Ishikawa (cell line): ENCODE measurements around the gene PTCD2.

Source experiments
- CEBPB ChIP-seq: IDR thresholded peaks from 2 replicates; pipeline ENCODE4 v1.6.1; 2012
- CREB1 ChIP-seq: IDR thresholded peaks from 2 replicates; pipeline ENCODE4 v1.6.1; 2012; ENCODE audit warnings: low read depth
- FOXM1 ChIP-seq: IDR thresholded peaks from 2 replicates; pipeline ENCODE4 v1.6.1; 2012; ENCODE audit warnings: low read depth, borderline replicate concordance
- TAF1 ChIP-seq: IDR thresholded peaks from 2 replicates; pipeline ENCODE4 v1.6.1; 2012; ENCODE audit warnings: low read depth, mild to moderate bottlenecking
- TF ChIP-seq, protein P1 (sequence below): IDR thresholded peaks from 2 replicates; pipeline ENCODE4 v1.6.1; 2012; ENCODE audit warnings: low read depth, mild to moderate bottlenecking
- TF ChIP-seq, protein P2 (sequence below): IDR thresholded peaks from 2 replicates; pipeline ENCODE4 v1.6.1; 2012

- TF ChIP-seq, protein P1, sequence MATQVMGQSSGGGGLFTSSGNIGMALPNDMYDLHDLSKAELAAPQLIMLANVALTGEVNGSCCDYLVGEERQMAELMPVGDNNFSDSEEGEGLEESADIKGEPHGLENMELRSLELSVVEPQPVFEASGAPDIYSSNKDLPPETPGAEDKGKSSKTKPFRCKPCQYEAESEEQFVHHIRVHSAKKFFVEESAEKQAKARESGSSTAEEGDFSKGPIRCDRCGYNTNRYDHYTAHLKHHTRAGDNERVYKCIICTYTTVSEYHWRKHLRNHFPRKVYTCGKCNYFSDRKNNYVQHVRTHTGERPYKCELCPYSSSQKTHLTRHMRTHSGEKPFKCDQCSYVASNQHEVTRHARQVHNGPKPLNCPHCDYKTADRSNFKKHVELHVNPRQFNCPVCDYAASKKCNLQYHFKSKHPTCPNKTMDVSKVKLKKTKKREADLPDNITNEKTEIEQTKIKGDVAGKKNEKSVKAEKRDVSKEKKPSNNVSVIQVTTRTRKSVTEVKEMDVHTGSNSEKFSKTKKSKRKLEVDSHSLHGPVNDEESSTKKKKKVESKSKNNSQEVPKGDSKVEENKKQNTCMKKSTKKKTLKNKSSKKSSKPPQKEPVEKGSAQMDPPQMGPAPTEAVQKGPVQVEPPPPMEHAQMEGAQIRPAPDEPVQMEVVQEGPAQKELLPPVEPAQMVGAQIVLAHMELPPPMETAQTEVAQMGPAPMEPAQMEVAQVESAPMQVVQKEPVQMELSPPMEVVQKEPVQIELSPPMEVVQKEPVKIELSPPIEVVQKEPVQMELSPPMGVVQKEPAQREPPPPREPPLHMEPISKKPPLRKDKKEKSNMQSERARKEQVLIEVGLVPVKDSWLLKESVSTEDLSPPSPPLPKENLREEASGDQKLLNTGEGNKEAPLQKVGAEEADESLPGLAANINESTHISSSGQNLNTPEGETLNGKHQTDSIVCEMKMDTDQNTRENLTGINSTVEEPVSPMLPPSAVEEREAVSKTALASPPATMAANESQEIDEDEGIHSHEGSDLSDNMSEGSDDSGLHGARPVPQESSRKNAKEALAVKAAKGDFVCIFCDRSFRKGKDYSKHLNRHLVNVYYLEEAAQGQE: no peak
- TF ChIP-seq FOXM1: no peak
- no peak for TF ChIP-seq CREB1
- TF ChIP-seq TAF1: no peak
- no peak for TF ChIP-seq CEBPB
- TF ChIP-seq, protein P2, sequence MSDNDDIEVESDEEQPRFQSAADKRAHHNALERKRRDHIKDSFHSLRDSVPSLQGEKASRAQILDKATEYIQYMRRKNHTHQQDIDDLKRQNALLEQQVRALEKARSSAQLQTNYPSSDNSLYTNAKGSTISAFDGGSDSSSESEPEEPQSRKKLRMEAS: no peak
These were observed 11.4 kb upstream of the PTCD2 start for GRCh38 chr5:72308853-72309191.
